Measurements from ENCODE around the gene ZC2HC1B.

Gene ZC2HC1B

GRCh38 chr6:143963158-143963919, 99.1 kb downstream of the ZC2HC1B start:
- DNase-seq (ENCODE audit: low spot score) = no peak

GRCh38 chr6:143964674-143965081, 100.4 kb downstream of the ZC2HC1B start:
- DNase-seq (ENCODE audit: low spot score) = no peak

- DNase-seq (ENCODE audit: low spot score) = no peak
These were observed 101.4 kb downstream of the ZC2HC1B start for GRCh38 chr6:143965503-143966171.

GRCh38 chr6:143966312-143966711, 102.0 kb downstream of the ZC2HC1B start:
- no peak for DNase-seq (ENCODE audit: low spot score)

GRCh38 chr6:143967706-143968376, 103.6 kb downstream of the ZC2HC1B start:
- no peak for DNase-seq (ENCODE audit: low spot score)

- DNase-seq (ENCODE audit: low spot score) = no peak
These were observed 104.8 kb downstream of the ZC2HC1B start for GRCh38 chr6:143969077-143969476.

GRCh38 chr6:143970456-143971218, 106.4 kb downstream of the ZC2HC1B start:
- no peak for DNase-seq (ENCODE audit: low spot score)

- no peak for DNase-seq (ENCODE audit: low spot score)
These were observed 107.4 kb downstream of the ZC2HC1B start for GRCh38 chr6:143971482-143972205.

GRCh38 chr6:143973097-143973966, 109.1 kb downstream of the ZC2HC1B start:
- no peak for DNase-seq (ENCODE audit: low spot score)

GRCh38 chr6:143974089-143974488, 109.8 kb downstream of the ZC2HC1B start:
- no peak for DNase-seq (ENCODE audit: low spot score)

GRCh38 chr6:143976806-143977349, 112.6 kb downstream of the ZC2HC1B start:
- no peak for DNase-seq (ENCODE audit: low spot score)

GRCh38 chr6:143980921-143981320, 116.6 kb downstream of the ZC2HC1B start:
- DNase-seq (ENCODE audit: low spot score) = no peak

- no peak for DNase-seq (ENCODE audit: low spot score)
These were observed 118.7 kb downstream of the ZC2HC1B start for GRCh38 chr6:143982968-143983367.

GRCh38 chr6:143984666-143985065, 120.4 kb downstream of the ZC2HC1B start:
- DNase-seq (ENCODE audit: low spot score) = no peak

GRCh38 chr6:143986463-143987065, 122.3 kb downstream of the ZC2HC1B start:
- no peak for DNase-seq (ENCODE audit: low spot score)
